Fibroblast of the aortic adventitia (primary cell): Measurements from ENCODE around the gene SYNE3. TPM values are rescaled to one million over a fixed set of nuclear protein-coding genes. Genes with fewer than 3 reads are reported as not detected.
A peak's percentile ranks its signal among the peaks of the same experiment; 100 is the strongest.

Experiments
- DNase-seq: peaks from one replicate; pipeline ENCODE4 v3.0.0-alpha.2; 2010; ENCODE audit warnings: low read depth
- H3K4me3 ChIP-seq: 2 replicates; pipeline ENCODE4 v1.5.1; 2011; ENCODE audit warnings: low read depth, mild to moderate bottlenecking, control low read depth, low read length, moderate library complexity
- CTCF ChIP-seq: IDR thresholded peaks from 2 replicates; pipeline ENCODE4 v1.5.1; 2011; ENCODE audit warnings: mild to moderate bottlenecking, low read length, control low read depth, inconsistent platforms; ENCODE audit not compliant: insufficient read depth
- total RNA-seq: library from RNA; depleted of rRNA; stranded (reverse); fragments of >200 nt; gene quantifications from 2 replicates; pipeline ENCODE4 v1.2.3, GENCODE V29; 2012; ENCODE audit warnings: low replicate concordance

The SYNE3 gene
- total RNA-seq, 1 donor, result 63.4 TPM

GRCh38 chr14:95541346-95541745, 24.9 kb upstream of the SYNE3 start:
- no peak for TF ChIP-seq CTCF
- no peak for DNase-seq
- H3K4me3 ChIP-seq, result no peak overlapping the region

- DNase-seq, result no peak
- no peak for TF ChIP-seq CTCF
- H3K4me3 ChIP-seq, result no peak overlapping the region
Measured at GRCh38 chr14:95540236-95540855, 23.9 kb upstream of the SYNE3 start.

- H3K4me3 ChIP-seq, result no peak overlapping the region
- no peak for DNase-seq
- TF ChIP-seq CTCF, result no peak
Measured at GRCh38 chr14:95538801-95539509, 22.5 kb upstream of the SYNE3 start.

- DNase-seq, result no peak
- TF ChIP-seq CTCF, result no peak
- peak overlapping the region; percentile 13 for H3K4me3 ChIP-seq
Measured at GRCh38 chr14:95537298-95538089, 21.0 kb upstream of the SYNE3 start.

- no peak for DNase-seq
- TF ChIP-seq CTCF, result no peak
- H3K4me3 ChIP-seq, result peak overlapping the region; percentile 83
Measured at GRCh38 chr14:95536671-95537070, 20.2 kb upstream of the SYNE3 start.

GRCh38 chr14:95536036-95536593, 19.7 kb upstream of the SYNE3 start:
- no peak for TF ChIP-seq CTCF
- DNase-seq, result no peak
- H3K4me3 ChIP-seq, result peak overlapping the region; percentile 83
